Neural progenitor cell (in vitro differentiated cells): ENCODE results near the gene TCERG1L. TPM values are rescaled to one million over a fixed set of nuclear protein-coding genes. Genes with fewer than 3 reads are reported as not detected.

ENCODE experiments used
- DNase-seq: peaks from one replicate; pipeline ENCODE4 v3.0.0-alpha.2; 2016; ENCODE audit warnings: low spot score
- H2AFZ ChIP-seq: fragments of 200-600 bp; sonication (generic); replicated peaks from 2 replicates; pipeline ENCODE4 v1.6.1; 2016; ENCODE audit warnings: antibody characterized with exemption
- H3F3A ChIP-seq: fragments of 200-600 bp; sonication (generic); 2 replicates; pipeline ENCODE4 v1.6.1; 2016; ENCODE audit warnings: antibody characterized with exemption, low read depth
- H3K27ac ChIP-seq: fragments of 200-600 bp; sonication (generic); 2 replicates; pipeline ENCODE4 v1.5.1; 2016; ENCODE audit warnings: mild to moderate bottlenecking
- H3K27me3 ChIP-seq: fragments of 200-600 bp; sonication (generic); 2 replicates; pipeline ENCODE4 v1.6.1; 2016; ENCODE audit warnings: mild to moderate bottlenecking, moderate library complexity
- H3K36me3 ChIP-seq: fragments of 200-600 bp; sonication (generic); 2 replicates; pipeline ENCODE4 v1.5.1; 2016
- H3K4me1 ChIP-seq: fragments of 200-600 bp; sonication (generic); 2 replicates; pipeline ENCODE4 v1.6.1; 2016; ENCODE audit warnings: mixed run types
- H3K4me2 ChIP-seq: fragments of 200-600 bp; sonication (generic); 2 replicates; pipeline ENCODE4 v1.6.1; 2016
- H3K4me3 ChIP-seq: fragments of 200-600 bp; sonication (generic); 2 replicates; pipeline ENCODE4 v1.5.1; 2016
- H3K79me2 ChIP-seq: fragments of 200-600 bp; sonication (generic); 2 replicates; pipeline ENCODE4 v1.6.1; 2016; ENCODE audit warnings: low read depth
- H3K9ac ChIP-seq: fragments of 200-600 bp; sonication (generic); 2 replicates; pipeline ENCODE4 v1.6.1; 2016
- H3K9me3 ChIP-seq: fragments of 200-600 bp; sonication (generic); 2 replicates; pipeline ENCODE4 v1.5.1; 2016; ENCODE audit warnings: low read depth
- H4K20me1 ChIP-seq: fragments of 200-600 bp; sonication (generic); 2 replicates; pipeline ENCODE4 v1.6.1; 2016; ENCODE audit warnings: low read depth
- H3K27ac Mint-ChIP-seq: 3 replicates; pipeline ENCODE4 v1.8.0; 2021; ENCODE audit warnings: mixed read lengths
- H3K27me3 Mint-ChIP-seq: 2 replicates; pipeline ENCODE4 v1.8.0; 2022; ENCODE audit warnings: low read depth, mild to moderate bottlenecking, inconsistent platforms, moderate library complexity, mixed read lengths; ENCODE audit not compliant: insufficient read depth
- H3K36me3 Mint-ChIP-seq: 3 replicates; pipeline ENCODE4 v1.8.0; 2021; ENCODE audit warnings: mixed read lengths
- H3K4me1 Mint-ChIP-seq: 3 replicates; pipeline ENCODE4 v1.8.0; 2021; ENCODE audit warnings: mixed read lengths
- H3K4me3 Mint-ChIP-seq: 3 replicates; pipeline ENCODE4 v1.8.0; 2021; ENCODE audit warnings: mild to moderate bottlenecking, moderate library complexity, mixed read lengths
- H3K9me3 Mint-ChIP-seq: 3 replicates; pipeline ENCODE4 v1.8.0; 2020; ENCODE audit warnings: mixed read lengths
- CTCF ChIP-seq: fragments of 200-600 bp; sonication (generic); IDR thresholded peaks from 2 replicates; pipeline ENCODE4 v1.5.1; 2017; ENCODE audit warnings: antibody characterized with exemption, mild to moderate bottlenecking
- EZH2 ChIP-seq: fragments of 200-600 bp; sonication (generic); IDR thresholded peaks from 2 replicates; pipeline ENCODE4 v1.6.1; 2017; ENCODE audit warnings: antibody characterized with exemption, mild to moderate bottlenecking, moderate library complexity
- EZH2phosphoT487 ChIP-seq: fragments of 200-600 bp; sonication (generic); IDR thresholded peaks from 2 replicates; pipeline ENCODE4 v1.6.1; 2017; ENCODE audit warnings: antibody characterized with exemption
- total RNA-seq: library from RNA; depleted of rRNA; stranded (reverse); fragments of >200 nt; gene quantifications from 2 replicates; pipeline ENCODE4 v1.2.3, GENCODE V29; 2015; ENCODE audit warnings: low replicate concordance

TCERG1L gene
- total RNA-seq, 1 donor from 2014 or later: 1.8 TPM

- Histone ChIP-seq H3K4me2 (no peak overlapping the region), H3K27me3 (no peaks in the 10 kb centered on the region), H3F3A (no peaks in the 10 kb centered on the region), H4K20me1 (no peaks in the 10 kb centered on the region), H3K4me3 (no peak overlapping the region), H3K36me3 (no peaks in the 10 kb centered on the region), H3K4me1 (peaks cover 7% of the 10 kb centered on the region), H3K79me2 (no peaks in the 10 kb centered on the region), H3K27ac (no peak overlapping the region), H3K9ac (no peak overlapping the region), H3K9me3 (no peaks in the 10 kb centered on the region), H2AFZ (no peak overlapping the region)
- TF ChIP-seq EZH2phosphoT487: no peak
- no peak for TF ChIP-seq CTCF
- TF ChIP-seq EZH2: no peak
- DNase-seq: no peak
- Mint-ChIP-seq H3K27ac (no peak overlapping the region), H3K36me3 (no peaks in the 10 kb centered on the region), H3K4me1 (peaks cover 12% of the 10 kb centered on the region), H3K9me3 (peaks cover 3% of the 10 kb centered on the region), H3K27me3 (peaks cover 10% of the 10 kb centered on the region), H3K4me3 (no peak overlapping the region)
Measured at GRCh38 chr10:131227163-131227740, 84.3 kb downstream of the TCERG1L start.

- no peak overlapping the region for H3K4me3 ChIP-seq
- H3K36me3 ChIP-seq: no peaks in the 10 kb centered on the region
- TF ChIP-seq EZH2: no peak
- TF ChIP-seq EZH2phosphoT487: no peak
- no peak for TF ChIP-seq CTCF
- Mint-ChIP-seq H3K27me3 (peaks cover 10% of the 10 kb centered on the region), H3K27ac (no peak overlapping the region), H3K4me3 (no peak overlapping the region), H3K9me3 (peaks cover 3% of the 10 kb centered on the region), H3K36me3 (no peaks in the 10 kb centered on the region), H3K4me1 (peaks cover 8% of the 10 kb centered on the region)
- no peak overlapping the region for H3K27ac ChIP-seq
- no peaks in the 10 kb centered on the region for H3F3A ChIP-seq
- no peak overlapping the region for H3K9ac ChIP-seq
- no peaks in the 10 kb centered on the region for H3K79me2 ChIP-seq
- H3K4me2 ChIP-seq: no peak overlapping the region
- peaks cover under 1% of the 10 kb centered on the region for H3K4me1 ChIP-seq
- H4K20me1 ChIP-seq: no peaks in the 10 kb centered on the region
- H2AFZ ChIP-seq: no peak overlapping the region
- H3K9me3 ChIP-seq: no peaks in the 10 kb centered on the region
- H3K27me3 ChIP-seq: no peaks in the 10 kb centered on the region
- DNase-seq: no peak
Measured at GRCh38 chr10:131226446-131227162, 84.9 kb downstream of the TCERG1L start.

- Histone ChIP-seq H4K20me1 (no peaks in the 10 kb centered on the region), H3K27me3 (no peaks in the 10 kb centered on the region), H3F3A (no peaks in the 10 kb centered on the region), H2AFZ (no peak overlapping the region), H3K27ac (no peak overlapping the region), H3K36me3 (no peaks in the 10 kb centered on the region), H3K4me3 (no peak overlapping the region), H3K4me2 (no peak overlapping the region), H3K79me2 (no peaks in the 10 kb centered on the region), H3K9ac (no peak overlapping the region), H3K9me3 (no peaks in the 10 kb centered on the region), H3K4me1 (no peaks in the 10 kb centered on the region)
- Mint-ChIP-seq H3K27me3 (peaks cover 10% of the 10 kb centered on the region), H3K4me1 (peaks cover 3% of the 10 kb centered on the region), H3K9me3 (peaks cover under 1% of the 10 kb centered on the region), H3K36me3 (no peaks in the 10 kb centered on the region), H3K27ac (no peak overlapping the region), H3K4me3 (no peak overlapping the region)
- TF ChIP-seq CTCF (no peak), EZH2phosphoT487 (no peak), EZH2 (no peak)
- DNase-seq: no peak
Measured at GRCh38 chr10:131224106-131224505, 87.4 kb downstream of the TCERG1L start.
